Measurements from ENCODE around the gene SLTM.
"Not testable (repeated sequence)": the region's sequence is repeated elsewhere in the genome, so short reads cannot be mapped to it uniquely, and the experiment has no call there.

Gene SLTM

DNA sequence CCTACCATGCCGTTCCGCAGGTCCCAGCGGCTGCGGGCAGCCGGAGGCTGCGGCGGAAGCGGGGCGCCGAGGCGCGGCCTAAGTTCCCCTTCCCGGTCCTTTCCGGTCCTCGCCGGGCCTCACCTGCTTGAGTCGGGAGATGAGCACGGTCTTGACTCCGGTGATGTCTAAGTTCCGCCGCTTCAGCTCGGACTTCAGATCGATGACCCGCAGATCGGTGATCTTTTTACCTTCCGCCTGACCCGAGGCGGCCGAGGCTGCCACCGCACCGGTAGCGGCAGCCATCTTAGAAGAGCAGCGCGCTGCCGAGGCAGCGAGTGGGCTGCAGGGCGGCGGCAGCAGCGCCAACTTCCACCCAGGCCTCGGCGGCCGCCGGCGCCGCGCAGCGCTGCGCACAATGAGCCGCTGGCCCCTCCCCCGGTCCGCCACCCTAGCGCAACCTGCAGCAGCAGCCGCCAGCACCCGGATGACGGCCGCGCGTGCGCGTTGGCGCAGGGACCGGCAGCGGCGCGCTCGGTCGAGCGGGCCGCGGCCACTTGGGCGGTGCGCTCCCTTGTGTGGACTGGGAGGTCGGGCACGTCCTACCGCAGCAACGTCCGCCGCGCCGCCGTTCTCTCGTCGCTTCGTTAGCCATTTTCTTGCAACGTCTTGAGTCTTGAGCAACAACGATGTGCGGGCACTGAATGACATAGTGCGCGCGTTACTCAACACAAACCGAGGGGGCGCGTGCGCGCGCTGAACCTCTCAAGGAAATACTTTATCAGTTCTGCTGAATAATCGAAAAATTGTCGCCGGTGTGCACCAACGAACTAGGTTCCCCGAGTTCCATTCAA, at the start of gene SLTM:
Gene SLTM, minus strand, starts transcription at position 399 of the 833 bp plus-strand sequence. Its CDS starts 114 bp downstream, at position 285.
- DNase-seq (ENCODE audit: low spot score) = peak; percentile 91

DNA sequence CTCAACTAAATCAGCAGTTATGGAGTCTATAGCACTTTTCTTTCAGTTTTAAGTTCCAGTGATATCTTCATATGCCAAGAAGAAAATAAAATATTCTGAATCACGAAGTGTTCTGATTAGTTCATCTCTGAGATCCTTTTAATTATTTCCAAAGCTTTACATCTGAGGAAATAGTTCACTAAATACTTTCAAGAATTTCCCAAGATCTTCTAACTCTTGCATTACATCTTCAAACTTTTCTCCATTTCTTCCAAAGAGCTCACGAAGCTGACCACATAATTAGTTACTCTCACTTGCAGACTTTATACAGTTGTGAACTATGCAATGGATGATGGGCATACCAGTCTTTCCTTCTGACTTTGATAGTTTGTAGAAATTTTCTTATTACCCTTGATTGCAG, 49.8 kb upstream of the SLTM start:
- no peak for DNase-seq (ENCODE audit: low spot score)

DNA sequence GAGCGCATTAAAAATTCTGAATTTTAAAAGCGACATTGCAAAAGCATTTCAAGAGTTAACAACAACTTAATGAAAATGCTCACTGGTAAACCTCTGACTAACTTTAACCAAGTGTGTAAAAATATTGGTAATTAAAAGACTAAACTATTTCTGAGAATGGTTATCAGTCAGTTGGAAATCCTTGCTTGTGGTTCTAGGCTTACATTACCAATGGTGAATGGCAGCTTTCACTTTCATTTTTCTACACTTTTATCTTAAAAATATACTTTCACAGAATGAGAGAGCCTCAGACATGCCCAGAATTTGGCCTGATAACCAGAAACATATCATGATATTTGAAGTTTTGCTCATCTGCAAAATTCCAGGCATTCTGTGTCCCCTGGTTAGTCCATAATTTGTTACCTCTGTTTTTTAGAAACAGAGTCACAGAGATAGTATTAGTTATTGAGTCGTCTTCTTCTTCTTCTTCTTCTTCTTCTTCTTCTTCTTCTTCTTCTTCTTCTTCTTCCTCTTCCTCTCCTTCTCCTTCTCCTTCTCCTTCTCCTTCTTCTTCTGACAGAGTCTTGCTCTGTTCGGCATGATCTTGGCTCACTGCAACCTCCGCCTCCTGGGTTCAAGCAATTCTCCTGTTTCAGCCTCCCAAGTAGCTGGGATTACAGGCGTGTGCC, 48.5 kb upstream of the SLTM start:
- no peak for DNase-seq (ENCODE audit: low spot score)

DNA sequence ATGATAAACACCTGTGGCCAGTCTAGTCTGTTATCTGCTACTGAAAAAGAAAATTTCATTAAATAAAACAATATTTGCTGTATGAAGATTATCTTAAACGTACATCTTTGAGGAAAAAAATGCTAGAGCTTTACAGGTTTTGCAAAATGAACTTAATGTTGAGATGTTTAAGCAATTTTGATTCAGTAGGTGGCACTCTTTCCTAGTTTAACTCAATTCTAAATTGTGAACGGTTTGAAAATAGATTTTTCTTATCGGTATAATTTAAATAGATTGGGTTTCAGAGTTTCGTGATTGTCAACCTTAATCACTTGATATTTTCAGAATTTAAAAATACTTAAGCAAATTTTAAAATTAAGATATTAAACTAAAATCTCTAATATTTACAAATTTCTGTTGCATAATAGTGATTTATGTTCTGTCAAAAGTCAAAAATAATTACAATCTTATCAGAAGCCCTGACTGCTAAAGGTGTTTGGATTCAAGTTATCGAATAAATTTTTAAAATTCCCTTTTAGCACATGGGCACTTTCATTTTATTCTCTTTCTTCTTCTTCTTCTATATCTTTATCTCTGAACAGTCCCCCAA, 47.0 kb upstream of the SLTM start:
- DNase-seq (ENCODE audit: low spot score) = peak; percentile 49

DNA sequence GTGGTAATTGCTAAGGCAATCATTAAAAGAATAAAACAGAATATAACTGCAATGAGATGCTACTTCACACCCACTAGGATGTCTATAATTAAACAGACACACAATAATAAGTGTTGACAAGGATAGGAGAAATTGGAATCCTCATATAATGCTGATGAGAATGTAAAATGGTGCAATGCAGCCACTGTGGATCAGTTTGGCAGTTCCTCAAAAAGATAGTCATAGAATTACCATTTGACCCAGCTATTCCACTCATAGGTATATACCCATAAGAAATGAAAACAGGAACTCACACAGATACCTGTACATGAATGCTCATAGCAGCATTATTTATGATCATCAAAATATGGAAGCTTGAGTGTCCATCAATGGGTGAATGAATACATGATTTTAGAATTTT, 44.4 kb upstream of the SLTM start:
- no peak for DNase-seq (ENCODE audit: low spot score)

DNA sequence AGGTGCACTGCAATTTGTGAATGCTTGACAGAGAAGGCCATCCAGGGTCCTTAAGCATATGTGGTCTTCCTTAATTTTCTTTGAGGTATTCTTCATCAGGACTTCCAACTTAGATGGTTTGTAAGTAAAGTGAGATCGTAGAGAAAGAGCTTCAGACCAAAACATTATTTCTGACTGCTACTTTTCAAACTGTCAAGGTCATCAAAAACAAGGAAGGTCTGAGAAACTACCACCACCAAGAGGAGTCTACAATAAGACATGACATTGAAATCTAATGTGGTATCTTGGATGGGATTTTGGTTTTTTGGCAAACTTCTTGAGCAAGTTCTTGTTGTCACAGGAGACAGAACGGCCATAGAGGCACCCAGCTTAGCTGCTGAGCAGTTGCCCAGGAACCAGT, 34.0 kb upstream of the SLTM start:
- DNase-seq (ENCODE audit: low spot score) = no peak

DNA sequence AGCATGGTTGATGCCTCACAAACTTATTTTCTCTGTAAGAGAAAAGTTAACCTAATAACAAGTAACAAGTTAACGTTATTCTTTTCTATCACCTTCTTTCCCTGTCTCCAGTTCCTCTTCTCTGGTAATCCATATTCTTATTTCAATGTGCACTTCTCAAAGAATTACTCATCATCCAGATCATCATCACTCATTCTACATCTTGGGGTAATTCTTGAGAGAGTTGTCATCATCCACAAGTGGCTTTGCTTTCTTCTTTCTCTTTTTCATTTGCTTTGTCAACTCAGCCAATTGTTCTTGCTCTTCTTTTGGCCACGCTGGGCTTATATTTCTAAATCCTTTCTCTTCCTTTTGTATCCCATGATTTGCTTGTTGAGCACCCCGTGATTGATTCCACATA, 33.2 kb upstream of the SLTM start:
- DNase-seq (ENCODE audit: low spot score) = no peak

DNA sequence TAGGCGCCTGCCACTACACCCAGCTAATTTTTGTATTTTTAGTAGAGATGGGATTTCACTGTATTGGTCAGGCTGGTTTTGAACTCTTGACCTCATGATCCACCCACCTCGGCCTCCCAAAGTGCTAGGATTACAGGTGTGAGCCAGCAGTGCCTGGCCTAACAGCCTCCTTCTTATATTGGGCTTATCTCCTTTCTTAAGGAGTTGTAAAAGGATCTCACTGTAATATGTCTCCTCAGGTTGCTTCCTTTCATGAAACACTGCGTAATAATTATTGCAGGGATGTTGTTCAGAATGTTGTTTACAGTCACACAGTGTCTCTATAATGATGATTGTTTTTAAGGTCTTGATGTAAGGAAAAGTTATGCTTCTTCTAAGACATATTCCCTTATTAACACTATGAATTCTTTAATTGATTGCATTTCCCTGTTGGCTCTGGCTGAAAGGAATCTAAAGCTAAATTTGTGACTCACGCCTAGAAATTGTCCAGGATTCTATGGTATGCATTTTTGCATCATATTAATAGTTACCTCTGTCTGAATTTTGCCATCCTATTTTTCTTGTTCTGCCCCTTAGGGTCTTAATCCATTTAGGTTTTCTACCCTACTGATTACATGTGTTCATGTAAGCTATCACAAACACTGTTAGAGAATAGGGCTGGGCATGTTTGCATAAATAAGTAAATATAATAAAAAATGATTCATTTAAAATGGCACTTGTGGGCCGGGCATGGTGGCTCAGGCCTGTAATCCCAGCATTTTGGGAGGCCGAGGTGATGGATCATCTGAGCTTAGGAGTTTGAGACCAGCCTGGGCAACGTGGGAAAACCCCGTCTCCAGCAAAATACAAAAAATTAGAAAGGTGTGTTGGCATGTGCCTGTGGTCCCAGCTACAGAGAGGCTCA, 29.4 kb upstream of the SLTM start:
- no peak for DNase-seq (ENCODE audit: low spot score)

DNA sequence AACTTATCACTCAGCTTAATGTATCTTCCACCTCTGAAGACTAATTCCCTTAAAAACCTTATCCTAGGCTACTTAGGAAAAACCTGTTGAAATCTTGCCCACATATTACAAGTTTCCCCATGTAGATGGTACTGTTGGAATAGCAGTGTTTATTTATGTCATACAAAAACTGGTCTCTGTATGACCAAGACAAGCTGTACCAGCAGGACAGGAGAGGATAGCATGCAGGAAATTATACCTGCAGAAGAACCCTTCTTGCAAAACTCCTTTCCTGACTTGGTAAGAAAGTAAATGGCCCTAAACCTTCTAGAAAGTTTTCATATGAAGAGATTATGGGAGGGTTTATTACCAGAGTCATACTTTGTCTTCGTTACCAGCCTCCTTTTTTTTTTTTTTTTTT, 28.7 kb upstream of the SLTM start:
- DNase-seq (ENCODE audit: low spot score) = no peak

DNA sequence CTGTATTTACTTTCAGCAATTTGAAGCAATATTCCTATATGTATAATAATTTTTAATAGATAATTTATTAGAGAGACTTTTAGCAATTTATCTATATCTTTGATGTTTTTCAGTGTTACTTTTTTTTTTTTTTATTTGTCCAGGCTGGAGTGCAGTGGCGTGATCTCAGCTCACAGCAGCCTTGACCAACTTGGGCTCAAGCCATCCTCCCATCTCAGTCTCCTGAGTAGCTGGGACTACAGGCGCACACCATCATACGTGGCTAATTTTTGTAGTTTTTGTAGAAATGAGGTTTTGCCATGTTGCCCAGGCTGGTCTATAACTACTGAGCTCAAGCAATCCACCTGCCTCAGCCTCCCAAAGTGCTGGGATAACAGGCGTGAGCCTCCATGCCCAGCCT, 25.3 kb upstream of the SLTM start:
- no peak for DNase-seq (ENCODE audit: low spot score)

DNA sequence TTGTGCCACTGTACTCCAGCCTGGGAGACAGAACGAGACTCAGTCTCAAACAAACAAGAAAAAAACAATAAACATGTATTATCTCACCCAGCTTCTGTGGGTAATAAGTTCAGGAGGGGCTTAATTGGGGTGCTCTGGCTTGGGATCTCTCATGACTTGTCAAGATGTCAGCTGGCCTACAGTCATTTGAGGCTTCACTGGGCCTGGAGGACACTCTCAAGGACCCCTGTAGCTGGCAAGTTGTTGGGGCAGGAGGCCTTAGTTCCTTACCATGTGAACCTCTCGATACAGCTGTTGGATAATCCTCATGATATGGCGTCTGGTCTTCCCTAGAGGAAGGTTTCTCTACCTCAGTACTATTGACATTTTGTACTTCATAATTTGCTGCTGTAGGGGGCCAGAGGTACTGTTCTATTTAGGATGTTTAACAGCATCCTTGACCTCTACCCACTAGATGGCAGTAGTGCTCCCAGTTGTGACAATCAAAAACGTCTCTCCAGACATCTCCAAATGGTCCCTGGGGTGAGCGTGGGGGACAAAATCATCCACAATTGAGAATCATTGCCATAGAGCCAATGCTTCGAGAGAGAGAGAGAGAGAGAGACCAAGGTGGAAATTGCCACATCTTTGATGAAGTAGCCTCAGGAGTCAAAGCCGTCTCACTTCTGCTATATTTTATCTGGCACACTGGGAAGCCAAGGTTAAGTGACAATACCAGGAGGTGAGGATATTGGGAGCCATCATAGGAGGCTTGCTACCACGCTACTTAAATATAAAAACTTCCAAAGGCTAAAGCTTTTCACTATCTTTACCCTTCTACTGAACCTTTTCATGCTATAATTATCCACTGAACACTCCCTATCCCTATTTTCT, 23.9 kb upstream of the SLTM start:
- peak; percentile 56 for DNase-seq (ENCODE audit: low spot score)

DNA sequence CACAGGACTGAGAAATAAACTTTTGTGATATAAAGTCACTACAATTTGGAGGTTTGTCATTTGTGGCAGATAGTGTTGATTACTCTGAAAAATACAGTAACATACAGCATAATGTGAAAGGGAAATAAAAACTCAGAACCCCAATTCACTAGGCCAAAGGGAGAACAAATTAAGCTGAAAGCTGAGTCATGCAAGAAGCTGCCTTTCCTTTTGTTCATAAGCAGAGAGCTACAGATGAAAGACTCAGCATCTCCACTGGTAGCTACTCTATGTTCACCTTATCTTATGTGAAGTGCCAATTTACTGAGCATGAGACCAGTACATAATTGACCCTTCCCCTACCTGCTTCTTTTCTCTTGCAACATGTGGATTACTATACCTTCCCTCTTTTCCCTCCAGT, 19.3 kb upstream of the SLTM start:
- DNase-seq (ENCODE audit: low spot score) = no peak

DNA sequence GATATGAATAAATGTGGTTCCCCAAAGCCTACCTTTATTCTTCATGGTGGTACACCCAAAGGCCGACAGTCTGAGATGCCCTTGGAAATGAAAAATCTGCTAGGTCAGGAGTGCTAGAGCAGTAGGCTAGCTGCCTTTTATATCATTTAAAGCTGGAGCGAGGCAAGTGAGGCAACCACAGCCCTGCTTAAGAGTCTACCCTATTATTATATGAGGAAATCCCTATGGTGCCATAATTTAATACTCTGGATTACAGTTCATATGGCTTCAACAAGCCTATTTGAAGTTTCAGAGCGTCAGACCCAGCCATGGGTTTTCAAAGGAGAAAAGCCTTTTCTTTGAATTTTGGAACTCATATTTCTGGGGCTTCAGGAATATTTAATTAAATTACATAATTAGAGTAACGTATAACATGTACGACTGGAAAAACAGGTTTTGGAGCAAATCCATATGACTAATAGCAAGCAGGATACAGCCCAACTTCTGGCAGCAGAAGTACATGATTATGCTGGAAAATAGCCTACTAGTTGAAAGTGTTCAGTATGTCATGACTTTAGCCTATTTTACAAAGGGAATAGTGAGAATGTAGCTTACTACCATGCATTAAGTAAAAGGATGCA, 18.0 kb upstream of the SLTM start:
- DNase-seq (ENCODE audit: low spot score) = no peak

DNA sequence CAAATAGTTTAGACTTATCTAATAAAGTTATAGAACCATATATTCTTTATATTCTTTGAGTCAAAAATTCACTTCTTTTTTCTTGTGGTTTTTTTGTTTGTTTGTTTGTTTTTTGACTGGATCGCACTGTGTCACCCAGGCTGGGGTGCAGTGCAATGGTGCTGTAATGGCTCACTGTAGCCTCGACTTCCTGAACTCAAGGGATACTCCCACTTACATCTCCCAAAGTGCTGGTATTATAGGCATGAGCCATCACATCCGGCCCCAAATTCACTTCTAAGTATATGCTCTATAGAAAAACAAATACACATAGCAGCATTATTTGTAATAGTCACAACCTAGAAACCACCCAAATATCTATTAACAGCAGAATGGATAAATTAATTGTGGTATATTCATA, 13.7 kb upstream of the SLTM start:
- DNase-seq (ENCODE audit: low spot score) = no peak

DNA sequence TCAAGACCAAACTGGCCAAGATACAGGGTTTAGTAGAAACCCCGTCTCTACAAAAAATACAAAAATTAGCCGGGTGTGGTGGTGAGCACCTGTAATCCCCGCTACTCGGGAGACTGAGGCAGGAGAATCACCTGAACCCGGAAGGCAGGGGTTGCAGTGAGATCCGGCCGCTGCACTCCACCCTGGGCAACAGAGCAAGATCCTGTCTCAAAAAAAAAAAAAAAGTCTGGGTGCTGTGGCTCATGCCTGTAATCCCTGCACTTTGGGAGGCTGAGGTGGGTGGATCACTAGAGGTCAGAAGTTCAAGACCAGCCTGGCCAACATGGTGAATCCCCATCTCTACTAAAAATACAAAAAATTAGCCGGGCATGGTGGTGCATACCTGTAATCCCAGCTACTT, 1.5 kb upstream of the SLTM start:
- DNase-seq (ENCODE audit: low spot score) = not testable (repeated sequence)

DNA sequence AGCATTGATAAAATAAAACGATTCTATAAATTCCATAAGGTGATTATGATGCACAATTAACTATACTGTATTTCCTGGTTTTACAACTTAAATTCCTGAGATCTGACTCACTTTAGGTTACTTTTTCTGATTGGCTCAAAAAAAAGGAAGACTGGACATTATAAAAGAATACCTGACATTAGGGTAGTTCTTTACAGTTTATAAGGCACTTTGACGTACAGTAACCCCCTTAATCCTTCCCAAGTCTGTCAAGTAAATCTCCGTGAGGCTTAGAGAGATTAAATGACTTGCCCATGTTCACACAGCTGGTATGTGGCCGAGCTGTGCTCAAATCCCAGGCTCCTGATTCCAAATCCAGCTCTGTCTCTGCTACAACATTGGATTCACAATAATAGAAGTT, 1.0 kb upstream of the SLTM start:
- no peak for DNase-seq (ENCODE audit: low spot score)

DNA sequence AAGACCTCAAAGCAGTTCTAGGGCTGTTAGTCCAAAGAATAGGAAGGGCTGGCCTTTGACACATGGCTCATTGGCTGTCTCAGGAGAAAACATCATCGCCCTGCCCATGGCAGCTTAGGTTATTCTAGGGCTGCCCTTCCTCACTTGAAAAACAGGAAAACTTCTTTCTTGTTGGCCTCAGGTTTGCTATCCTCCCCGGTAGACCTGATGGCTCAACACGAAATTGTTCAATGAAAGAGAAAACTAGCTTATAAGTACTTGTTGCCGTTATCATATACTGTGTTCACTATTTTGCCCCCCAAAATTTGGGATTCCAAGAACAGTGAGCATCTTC, 602 bp upstream of the SLTM start:
- DNase-seq (ENCODE audit: low spot score) = no peak

DNA sequence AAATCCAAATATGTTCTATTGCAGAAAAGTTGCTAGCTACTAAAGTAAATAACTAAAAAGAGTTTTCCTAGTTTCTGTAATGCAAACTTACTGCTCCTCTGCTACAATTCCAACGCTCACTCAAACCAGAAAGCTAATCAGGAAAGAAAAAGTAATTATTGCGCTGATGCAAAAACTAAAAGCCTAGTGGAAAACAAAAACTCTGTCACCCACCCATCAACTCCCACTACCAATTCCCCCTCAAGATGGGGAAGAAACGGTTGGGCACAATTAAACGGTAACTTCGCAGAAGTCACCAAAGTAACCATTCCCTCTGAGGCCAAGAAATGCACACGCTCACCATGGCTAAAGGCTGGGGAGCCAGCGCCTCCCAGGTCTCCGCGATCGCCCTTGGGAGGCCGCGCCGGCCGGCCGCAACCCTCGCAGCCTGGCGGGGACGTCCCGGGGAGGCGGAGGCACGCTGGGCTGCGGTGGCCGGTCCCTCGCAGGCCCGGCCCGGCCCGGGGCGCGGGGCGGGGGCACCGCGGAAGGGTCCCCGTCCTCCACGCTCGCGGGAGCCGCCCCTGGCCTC, 684 bp downstream of the SLTM start:
- peak; percentile 61 for DNase-seq (ENCODE audit: low spot score)

DNA sequence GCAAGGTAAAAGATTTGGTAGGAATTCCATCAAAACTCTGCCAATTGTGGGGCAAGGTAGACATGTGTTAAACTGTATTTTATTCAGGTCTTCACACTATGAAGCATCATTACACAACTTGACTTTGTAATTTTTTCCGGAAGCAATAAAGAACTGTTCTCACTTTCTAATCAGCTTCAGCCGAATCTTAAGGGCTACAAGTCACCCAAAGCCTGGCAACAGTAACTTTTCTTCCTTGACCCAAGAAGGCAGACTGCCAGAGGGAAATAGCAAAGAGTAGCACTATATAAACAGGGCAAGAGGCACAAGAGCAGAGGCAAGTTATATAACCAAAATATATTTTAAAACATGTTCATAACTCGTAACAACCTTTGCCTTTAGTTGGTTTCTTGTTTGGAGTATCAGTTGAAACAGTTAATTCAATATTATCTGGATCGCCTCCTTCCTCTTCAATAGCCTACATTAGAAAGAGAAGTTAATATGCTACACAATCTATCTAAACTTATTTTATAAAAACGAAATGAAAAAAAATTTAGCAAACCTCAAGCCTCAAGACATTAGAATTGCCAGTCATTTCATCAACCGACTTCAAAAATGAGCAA, 1.4 kb downstream of the SLTM start:
- peak; percentile 24 for DNase-seq (ENCODE audit: low spot score)

DNA sequence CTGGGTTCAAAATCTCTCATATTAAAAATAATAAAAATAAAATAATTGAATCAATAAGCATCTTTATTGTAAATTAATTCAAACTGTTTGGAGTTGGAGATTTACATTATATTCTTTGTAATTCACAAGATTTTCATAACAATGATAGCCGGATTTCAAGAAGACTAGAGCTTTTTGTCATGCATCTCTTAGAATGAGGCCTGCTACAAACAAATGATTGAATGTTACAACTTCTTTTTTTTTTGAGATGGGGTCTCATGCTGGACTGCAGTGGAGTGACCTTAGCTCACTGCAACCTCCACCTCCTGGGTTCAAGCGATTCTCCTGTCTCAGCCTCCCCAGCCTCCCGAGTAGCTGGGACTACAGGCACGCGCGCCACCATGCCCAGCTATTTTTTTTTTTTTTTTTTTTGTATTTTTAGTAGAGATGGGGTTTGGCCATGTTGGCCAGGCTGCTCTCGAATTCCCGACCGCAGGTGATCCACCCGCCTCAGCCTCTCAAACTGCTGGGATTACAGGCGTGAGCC, 3.5 kb downstream of the SLTM start:
- no peak for DNase-seq (ENCODE audit: low spot score)
